GM20431 (cell line): ENCODE results near the gene SNX10.
"Not testable (repeated sequence)": the region's sequence is repeated elsewhere in the genome, so short reads cannot be mapped to it uniquely, and the experiment has no call there.

Experiments
- in situ Hi-C: fragments of 300-500 bp; cut with MseI, MboI; formaldehyde crosslinking; loops from one replicate; pipeline ENCODE4 v1.15.0; 2020; ENCODE audit warnings: low sequenced_read_pairs; ENCODE audit not compliant: unreplicated experiment

SNX10 gene, protein sequence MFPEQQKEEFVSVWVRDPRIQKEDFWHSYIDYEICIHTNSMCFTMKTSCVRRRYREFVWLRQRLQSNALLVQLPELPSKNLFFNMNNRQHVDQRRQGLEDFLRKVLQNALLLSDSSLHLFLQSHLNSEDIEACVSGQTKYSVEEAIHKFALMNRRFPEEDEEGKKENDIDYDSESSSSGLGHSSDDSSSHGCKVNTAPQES

GRCh38 chr7:26291699-26292538 is at the start of gene SNX10:
TSS of gene SNX10 (plus strand) at chr7:26291862. CDS start at chr7:26346443, 54,581 bp downstream.
- in situ Hi-C loops, result no loop called here

GRCh38 chr7:26245150-26245549 is 46.5 kb upstream of the SNX10 start:
- in situ Hi-C loops, result no loop called here

- in situ Hi-C loops, result no loop called here
These were observed 41.4 kb upstream of the SNX10 start for GRCh38 chr7:26250239-26250638.

DNA sequence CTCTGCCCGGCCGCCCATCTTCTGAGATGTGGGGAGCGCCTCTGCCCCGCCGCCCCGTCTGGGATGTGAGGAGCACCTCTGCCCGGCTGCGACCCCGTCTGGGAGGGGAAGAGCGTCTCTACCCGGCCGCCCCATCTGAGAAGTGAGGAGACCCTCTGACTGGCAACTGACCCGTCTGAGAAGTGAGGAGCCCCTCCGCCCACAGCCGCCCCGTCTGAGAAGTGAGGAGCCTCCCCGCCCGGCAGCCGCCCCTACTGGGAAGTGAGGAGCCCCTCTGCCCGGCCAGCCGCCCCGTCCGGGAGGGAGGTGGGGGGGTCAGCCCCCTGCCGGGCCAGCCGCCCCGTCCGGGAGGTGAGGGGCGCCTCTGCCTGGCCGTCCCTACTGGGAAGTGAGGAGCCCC is 29.8 kb upstream of the SNX10 start:
- in situ Hi-C loops, result not testable (repeated sequence)

GRCh38 chr7:26265065-26265464 is 26.6 kb upstream of the SNX10 start:
- in situ Hi-C loops, result no loop called here

DNA sequence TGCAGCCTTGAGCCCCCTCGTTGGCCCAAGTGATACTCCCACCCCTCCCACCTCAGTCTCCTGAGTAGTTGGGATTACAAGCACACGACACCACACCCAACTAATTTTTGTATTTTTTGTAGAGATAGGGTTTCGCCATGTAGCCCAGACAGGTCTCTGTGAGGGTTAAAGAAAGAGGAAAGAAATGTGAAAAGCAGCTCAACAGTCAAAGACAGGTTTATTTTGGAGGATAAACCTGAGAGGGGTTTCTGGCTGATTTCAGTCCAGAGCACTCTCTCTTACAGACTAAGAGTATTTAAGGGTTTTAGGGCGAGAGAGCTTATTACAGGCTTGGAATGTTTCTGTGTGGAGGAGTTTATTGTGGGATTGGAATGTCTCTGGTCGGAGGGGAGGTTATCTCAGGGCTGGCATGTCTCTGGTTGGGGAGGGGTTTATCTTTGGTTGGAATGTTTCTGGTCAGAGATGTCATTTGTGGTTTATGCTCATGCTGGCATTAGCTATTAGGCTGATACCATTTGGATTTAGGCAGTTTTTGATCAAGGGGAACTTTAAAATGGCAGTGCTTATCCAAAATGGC is 26.1 kb upstream of the SNX10 start:
- in situ Hi-C loops, result no loop called here

GRCh38 chr7:26267601-26268166 is 24.0 kb upstream of the SNX10 start:
- in situ Hi-C loops, result no loop called here

DNA sequence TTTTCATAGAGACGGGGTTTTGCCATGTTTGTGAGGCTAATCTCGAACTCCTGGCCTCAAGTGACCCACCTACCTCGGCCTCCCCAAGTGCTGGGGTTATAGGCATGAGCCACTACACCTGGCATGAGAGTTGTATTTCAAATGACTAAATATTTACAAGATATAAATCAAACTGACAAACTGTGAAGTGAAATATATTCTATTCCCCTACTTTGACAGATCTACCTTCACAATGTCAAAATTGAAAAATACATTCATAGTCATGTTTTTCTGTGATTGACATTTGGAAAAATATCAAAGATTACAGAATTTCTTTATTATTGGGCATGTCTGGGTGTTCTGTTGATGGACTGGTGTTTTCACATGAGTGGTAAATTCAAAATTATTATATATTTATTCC is 16.4 kb upstream of the SNX10 start:
- in situ Hi-C loops, result no loop called here

DNA sequence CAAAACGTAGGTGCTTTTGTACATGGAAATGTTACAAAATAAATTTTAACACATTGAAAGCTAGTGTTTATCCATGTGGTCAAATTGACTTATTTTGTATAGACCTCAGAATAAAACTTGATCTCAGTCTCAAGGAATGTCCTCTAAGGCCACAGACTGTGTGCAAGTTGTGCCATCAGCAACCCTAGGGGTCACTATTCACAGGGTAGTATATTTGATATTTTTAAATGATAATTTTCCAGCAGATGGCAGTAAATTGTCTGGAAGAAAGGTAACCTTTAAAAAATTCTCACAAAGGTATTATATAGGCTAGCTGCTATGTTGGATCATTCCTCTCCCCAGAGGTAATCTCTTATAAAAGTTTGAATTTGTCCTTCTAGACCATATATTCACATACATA is 12.9 kb upstream of the SNX10 start:
- in situ Hi-C loops, result no loop called here

DNA sequence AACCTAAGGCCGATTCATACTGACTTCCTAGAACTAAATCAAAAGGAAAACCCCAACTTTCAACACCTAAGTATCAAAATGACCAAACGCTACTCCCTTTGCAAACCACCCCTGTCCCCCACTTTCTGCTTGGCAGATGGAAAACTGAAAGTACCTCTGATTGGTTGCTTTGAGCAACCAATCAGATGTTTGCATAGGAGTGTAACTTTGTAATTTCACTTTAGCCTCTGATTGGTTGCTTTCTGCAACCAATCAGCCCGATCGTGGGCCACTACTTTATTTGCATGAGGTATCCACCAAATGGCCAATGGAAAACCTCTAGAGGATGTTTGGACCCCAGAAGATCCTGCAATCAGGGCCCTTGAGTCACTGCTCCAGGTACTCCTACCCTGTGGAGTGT is 12.3 kb upstream of the SNX10 start:
- in situ Hi-C loops, result no loop called here

DNA sequence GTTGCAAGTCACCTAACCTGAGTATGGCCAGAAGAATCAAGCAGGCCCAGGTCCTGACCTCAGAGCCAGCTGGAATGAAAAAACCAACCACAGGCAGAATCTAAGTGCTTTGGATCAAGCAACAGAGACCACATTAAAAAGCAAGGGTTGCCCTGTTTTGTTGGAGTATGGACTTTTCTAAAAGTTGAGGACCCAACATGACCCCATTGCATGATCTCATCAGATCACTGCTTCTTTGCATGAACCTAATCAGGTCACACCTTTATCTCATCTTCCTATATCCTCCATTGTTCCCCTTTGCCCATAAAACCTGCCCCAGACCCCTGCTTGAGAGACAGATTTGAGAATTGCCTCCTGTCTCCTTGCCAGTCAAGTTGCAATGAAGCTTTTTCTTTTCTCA is 11.6 kb upstream of the SNX10 start:
- in situ Hi-C loops, result no loop called here

GRCh38 chr7:26280723-26281122 is 10.9 kb upstream of the SNX10 start:
- in situ Hi-C loops, result no loop called here

DNA sequence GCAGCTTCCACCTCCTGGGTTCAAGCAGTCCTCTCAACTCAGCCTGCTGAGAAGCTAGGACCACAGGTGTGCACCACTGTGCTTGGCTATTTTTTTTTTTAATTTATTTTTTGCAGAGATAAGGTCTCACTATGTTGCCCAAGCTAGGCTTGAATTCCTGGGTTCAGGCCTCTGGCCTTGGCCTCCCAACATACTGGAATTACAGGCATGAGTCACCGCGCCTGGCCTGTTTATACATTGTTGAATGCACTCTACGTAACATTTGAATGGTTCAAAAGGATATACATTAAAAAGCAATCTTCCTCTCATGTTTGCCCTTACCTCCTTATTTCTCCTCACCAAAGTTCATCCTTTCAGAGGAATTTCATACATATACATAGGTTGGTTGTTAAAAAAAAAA is 7.2 kb upstream of the SNX10 start:
- in situ Hi-C loops, result no loop called here

- in situ Hi-C loops, result no loop called here
These were observed 6.5 kb upstream of the SNX10 start for GRCh38 chr7:26284995-26285632.

GRCh38 chr7:26286157-26286556 is 5.5 kb upstream of the SNX10 start:
- in situ Hi-C loops, result no loop called here

GRCh38 chr7:26288126-26288525 is 3.5 kb upstream of the SNX10 start:
- in situ Hi-C loops, result not testable (repeated sequence)

GRCh38 chr7:26291251-26291650 is 411 bp upstream of the SNX10 start:
- in situ Hi-C loops, result no loop called here

DNA sequence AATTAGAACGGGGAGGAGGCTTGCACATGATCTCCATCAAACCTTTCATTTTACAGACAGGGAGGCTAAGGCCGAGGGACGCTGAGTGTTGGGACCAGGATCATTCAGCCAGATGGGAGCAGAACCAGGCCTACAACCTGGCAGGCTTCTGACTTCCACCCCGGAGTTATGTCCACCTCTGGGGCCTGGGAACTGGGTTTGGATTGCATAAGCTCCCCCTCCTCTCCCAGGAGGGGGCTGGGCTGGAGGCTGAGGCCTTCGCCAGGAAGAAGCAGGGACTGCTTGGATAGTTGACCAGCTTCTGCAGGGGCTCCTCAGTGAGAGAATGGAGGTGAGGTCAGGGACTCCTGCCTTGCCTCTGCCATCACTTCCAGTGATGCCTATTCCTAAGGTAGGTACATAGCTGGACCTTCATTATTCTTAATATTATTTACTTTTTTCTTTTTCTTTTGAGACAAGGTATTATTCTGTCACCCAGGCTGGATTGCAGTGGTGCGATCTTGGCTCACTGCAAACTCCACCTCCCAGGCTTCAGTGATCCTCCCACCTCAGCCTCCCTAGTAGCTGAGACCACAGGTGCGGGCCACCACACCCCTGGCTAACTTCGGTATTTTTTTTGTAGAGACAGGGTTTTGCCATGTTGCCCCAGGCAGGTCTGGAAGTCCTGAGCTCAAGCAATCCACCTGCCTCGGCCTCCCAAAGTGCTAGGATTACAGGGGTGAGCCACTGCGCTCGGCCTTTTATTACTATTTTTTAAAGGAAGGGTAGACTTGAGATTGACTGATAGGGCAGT is 1.3 kb downstream of the SNX10 start:
- in situ Hi-C loops, result no loop called here

- in situ Hi-C loops, result no loop called here
These were observed 2.1 kb downstream of the SNX10 start for GRCh38 chr7:26293569-26294308.
